ENCODE results near the gene BNIP3. TPM values are rescaled to one million over a fixed set of nuclear protein-coding genes. Genes with fewer than 3 reads are reported as not detected.

Gene BNIP3
- total RNA-seq, 1 experiment from 2014 or later, result 113 TPM

DNA sequence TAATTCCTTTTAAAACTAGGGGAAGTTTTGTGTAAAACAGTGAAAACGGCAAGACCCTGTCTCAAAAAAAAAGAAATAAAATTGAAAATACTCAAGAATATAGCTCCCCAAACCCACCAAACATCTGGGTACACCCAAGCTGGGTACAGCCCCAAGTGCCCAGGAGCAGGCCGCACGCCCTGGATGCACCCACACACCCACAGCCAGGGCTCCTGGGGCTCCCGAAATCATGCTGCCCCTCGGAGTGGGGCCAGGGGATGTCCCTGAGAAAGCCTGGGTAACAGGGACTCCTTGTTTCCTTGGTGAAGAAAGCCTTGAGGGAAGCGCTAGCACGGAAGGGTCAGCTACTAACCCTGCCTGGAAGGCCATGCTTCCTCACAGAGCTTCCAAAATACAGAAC lies 10.1 kb downstream of the BNIP3 start:
- ATAC-seq (no peak), DNase-seq (ENCODE audit: low spot score) (no peak)
- Mint-ChIP-seq H3K4me3 (no peak overlapping the region), H3K36me3 (peaks cover 68% of the 10 kb centered on the region), H3K9me3 (no peaks in the 10 kb centered on the region), H3K27me3 (ENCODE audit: low read depth) (no peaks in the 10 kb centered on the region), H3K27ac (peak overlapping the region; percentile 62; the same call in 1 of the 2 replicates), H3K4me1 (peaks cover 26% of the 10 kb centered on the region)
- POLR2A ChIA-PET, result no interaction called here
- CTCF ChIA-PET, result interaction anchor here (1.0 to 3.1 kb wide), 3 partner anchors 28 to 86 kb away, joined by 3 to 21 read pairs (median 3); no protein-coding TSS in a partner anchor
- TF ChIP-seq, protein P1, sequence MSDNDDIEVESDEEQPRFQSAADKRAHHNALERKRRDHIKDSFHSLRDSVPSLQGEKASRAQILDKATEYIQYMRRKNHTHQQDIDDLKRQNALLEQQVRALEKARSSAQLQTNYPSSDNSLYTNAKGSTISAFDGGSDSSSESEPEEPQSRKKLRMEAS (CRISPR knock-in tag; IDR thresholded peaks at IDR 0.05), result no peak
- TF ChIP-seq NFYB (CRISPR knock-in tag; conservative IDR thresholded peaks at IDR 0.05; ENCODE audit: low read depth), result no peak

DNA sequence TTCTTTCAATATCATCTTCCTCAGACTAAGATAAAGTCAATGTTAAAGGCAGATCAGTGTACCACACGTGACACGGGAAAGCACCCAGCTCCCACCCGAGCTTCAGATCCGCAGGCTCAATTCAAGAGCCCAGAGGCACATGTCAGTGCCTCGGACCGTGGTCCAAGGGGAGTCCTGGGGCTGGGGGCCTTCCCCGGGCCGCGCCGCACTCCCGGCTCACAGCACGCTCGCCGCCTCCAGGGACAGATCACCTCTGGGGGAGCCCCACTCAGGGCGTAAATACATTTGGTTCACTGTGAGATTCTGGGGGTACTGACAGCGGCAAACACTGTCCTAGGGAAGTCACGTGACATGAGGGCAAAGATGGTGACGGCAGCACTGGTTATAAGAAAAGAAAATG lies 10.8 kb downstream of the BNIP3 start:
- H3K27me3 Mint-ChIP-seq (ENCODE audit: low read depth), result no peaks in the 10 kb centered on the region
- ATAC-seq, result no peak
- H3K36me3 Mint-ChIP-seq, result peaks cover 70% of the 10 kb centered on the region
- ChIA-PET CTCF (interaction anchor here (3.1 kb wide), 1 partner anchor 52 kb away, joined by 21 read pairs; no protein-coding TSS in a partner anchor), POLR2A (no interaction called here)
- no peak overlapping the region for H3K4me3 Mint-ChIP-seq
- H3K9me3 Mint-ChIP-seq, result no peaks in the 10 kb centered on the region
- DNase-seq (ENCODE audit: low spot score), result no peak
- TF ChIP-seq TEAD1 (CRISPR knock-in tag; IDR thresholded peaks at IDR 0.05), result no peak
- TF ChIP-seq, protein P2, sequence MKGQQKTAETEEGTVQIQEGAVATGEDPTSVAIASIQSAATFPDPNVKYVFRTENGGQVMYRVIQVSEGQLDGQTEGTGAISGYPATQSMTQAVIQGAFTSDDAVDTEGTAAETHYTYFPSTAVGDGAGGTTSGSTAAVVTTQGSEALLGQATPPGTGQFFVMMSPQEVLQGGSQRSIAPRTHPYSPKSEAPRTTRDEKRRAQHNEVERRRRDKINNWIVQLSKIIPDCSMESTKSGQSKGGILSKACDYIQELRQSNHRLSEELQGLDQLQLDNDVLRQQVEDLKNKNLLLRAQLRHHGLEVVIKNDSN (CRISPR knock-in tag; IDR thresholded peaks at IDR 0.05), result no peak
- TF ChIP-seq, protein P3, sequence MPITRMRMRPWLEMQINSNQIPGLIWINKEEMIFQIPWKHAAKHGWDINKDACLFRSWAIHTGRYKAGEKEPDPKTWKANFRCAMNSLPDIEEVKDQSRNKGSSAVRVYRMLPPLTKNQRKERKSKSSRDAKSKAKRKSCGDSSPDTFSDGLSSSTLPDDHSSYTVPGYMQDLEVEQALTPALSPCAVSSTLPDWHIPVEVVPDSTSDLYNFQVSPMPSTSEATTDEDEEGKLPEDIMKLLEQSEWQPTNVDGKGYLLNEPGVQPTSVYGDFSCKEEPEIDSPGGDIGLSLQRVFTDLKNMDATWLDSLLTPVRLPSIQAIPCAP (CRISPR knock-in tag; IDR thresholded peaks at IDR 0.05), result no peak
- TF ChIP-seq TP53 (CRISPR knock-in tag; IDR thresholded peaks at IDR 0.05), result no peak
- no peak for TF ChIP-seq GABPB1 (CRISPR knock-in tag; IDR thresholded peaks at IDR 0.05)
- no peak for TF ChIP-seq ZNF219 (CRISPR knock-in tag; IDR thresholded peaks at IDR 0.05; ENCODE audit: borderline replicate concordance)
- no peak for TF ChIP-seq NR1H2 (CRISPR knock-in tag; IDR thresholded peaks at IDR 0.05)
- no peak for TF ChIP-seq NR2C2 (CRISPR knock-in tag; IDR thresholded peaks at IDR 0.05)
- TF ChIP-seq, protein P4, sequence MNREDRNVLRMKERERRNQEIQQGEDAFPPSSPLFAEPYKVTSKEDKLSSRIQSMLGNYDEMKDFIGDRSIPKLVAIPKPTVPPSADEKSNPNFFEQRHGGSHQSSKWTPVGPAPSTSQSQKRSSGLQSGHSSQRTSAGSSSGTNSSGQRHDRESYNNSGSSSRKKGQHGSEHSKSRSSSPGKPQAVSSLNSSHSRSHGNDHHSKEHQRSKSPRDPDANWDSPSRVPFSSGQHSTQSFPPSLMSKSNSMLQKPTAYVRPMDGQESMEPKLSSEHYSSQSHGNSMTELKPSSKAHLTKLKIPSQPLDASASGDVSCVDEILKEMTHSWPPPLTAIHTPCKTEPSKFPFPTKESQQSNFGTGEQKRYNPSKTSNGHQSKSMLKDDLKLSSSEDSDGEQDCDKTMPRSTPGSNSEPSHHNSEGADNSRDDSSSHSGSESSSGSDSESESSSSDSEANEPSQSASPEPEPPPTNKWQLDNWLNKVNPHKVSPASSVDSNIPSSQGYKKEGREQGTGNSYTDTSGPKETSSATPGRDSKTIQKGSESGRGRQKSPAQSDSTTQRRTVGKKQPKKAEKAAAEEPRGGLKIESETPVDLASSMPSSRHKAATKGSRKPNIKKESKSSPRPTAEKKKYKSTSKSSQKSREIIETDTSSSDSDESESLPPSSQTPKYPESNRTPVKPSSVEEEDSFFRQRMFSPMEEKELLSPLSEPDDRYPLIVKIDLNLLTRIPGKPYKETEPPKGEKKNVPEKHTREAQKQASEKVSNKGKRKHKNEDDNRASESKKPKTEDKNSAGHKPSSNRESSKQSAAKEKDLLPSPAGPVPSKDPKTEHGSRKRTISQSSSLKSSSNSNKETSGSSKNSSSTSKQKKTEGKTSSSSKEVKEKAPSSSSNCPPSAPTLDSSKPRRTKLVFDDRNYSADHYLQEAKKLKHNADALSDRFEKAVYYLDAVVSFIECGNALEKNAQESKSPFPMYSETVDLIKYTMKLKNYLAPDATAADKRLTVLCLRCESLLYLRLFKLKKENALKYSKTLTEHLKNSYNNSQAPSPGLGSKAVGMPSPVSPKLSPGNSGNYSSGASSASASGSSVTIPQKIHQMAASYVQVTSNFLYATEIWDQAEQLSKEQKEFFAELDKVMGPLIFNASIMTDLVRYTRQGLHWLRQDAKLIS (CRISPR knock-in tag; IDR thresholded peaks at IDR 0.05; ENCODE audit: borderline replicate concordance), result no peak
- peak overlapping the region; percentile 54 for H3K27ac Mint-ChIP-seq
- H3K4me1 Mint-ChIP-seq, result peaks cover 19% of the 10 kb centered on the region

DNA sequence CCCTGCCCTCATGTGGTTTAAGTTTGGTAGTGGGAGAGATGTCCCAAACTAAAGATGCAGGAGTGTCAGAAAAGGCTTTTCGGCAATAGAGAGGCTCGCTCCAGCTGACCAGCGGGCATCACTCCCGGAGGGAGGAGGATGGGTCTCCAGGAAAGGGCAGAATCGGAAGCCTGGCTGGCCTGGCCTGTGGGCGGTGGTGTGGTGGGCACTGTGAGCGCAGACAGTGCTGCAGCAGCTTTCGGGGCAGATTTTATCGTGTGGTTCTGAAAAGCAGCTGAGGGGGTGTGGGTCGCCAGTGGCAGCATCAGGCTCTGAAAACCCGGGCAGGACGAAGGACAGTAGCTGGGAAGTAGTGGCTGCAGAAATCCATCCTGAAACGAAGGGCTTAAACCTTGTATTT lies 12.8 kb downstream of the BNIP3 start:
- ChIA-PET CTCF (interaction anchor here (1.5 kb wide), 1 partner anchor 54 kb away, joined by 6 read pairs; no protein-coding TSS in a partner anchor), POLR2A (no interaction called here)
- ATAC-seq, result no peak
- Mint-ChIP-seq H3K27ac (no peak overlapping the region), H3K36me3 (peaks cover 66% of the 10 kb centered on the region), H3K27me3 (ENCODE audit: low read depth) (no peaks in the 10 kb centered on the region), H3K9me3 (no peaks in the 10 kb centered on the region), H3K4me3 (no peak overlapping the region), H3K4me1 (peaks cover 6% of the 10 kb centered on the region)
- DNase-seq (ENCODE audit: low spot score), result no peak
- TF ChIP-seq, protein P5, sequence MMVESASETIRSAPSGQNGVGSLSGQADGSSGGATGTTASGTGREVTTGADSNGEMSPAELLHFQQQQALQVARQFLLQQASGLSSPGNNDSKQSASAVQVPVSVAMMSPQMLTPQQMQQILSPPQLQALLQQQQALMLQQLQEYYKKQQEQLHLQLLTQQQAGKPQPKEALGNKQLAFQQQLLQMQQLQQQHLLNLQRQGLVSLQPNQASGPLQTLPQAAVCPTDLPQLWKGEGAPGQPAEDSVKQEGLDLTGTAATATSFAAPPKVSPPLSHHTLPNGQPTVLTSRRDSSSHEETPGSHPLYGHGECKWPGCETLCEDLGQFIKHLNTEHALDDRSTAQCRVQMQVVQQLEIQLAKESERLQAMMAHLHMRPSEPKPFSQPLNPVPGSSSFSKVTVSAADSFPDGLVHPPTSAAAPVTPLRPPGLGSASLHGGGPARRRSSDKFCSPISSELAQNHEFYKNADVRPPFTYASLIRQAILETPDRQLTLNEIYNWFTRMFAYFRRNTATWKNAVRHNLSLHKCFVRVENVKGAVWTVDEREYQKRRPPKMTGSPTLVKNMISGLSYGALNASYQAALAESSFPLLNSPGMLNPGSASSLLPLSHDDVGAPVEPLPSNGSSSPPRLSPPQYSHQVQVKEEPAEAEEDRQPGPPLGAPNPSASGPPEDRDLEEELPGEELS (CRISPR knock-in tag; IDR thresholded peaks at IDR 0.05), result no peak
- TF ChIP-seq FOXK1 (CRISPR knock-in tag; IDR thresholded peaks at IDR 0.05) (no peak), CBFB (CRISPR knock-in tag; IDR thresholded peaks at IDR 0.05; ENCODE audit: low read depth) (no peak), TP53 (CRISPR knock-in tag; IDR thresholded peaks at IDR 0.05) (no peak), ZNF671 (CRISPR knock-in tag; IDR thresholded peaks at IDR 0.05) (no peak)
- TF ChIP-seq, protein P6, sequence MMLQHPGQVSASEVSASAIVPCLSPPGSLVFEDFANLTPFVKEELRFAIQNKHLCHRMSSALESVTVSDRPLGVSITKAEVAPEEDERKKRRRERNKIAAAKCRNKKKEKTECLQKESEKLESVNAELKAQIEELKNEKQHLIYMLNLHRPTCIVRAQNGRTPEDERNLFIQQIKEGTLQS (CRISPR knock-in tag; conservative IDR thresholded peaks at IDR 0.05), result no peak

All from WTC11 (cell line).